CD8-positive, alpha-beta memory T cell (primary cell): ENCODE data around the gene AGFG1. TPM values are rescaled to one million over a fixed set of nuclear protein-coding genes. Genes with fewer than 3 reads are reported as not detected.

ENCODE experiments used
- CTCF ChIA-PET: fragments of 350-600 bp; sonication (Branson Sonifier 250); formaldehyde crosslinking; loops from one replicate; lab custom pipeline; 2021; ENCODE audit warnings: antibody characterized with exemption; lab: Charles Lee
- POLR2A ChIA-PET: fragments of 350-600 bp; sonication (Branson Sonifier 250); formaldehyde crosslinking; loops from one replicate; lab custom pipeline; 2021; ENCODE audit warnings: antibody characterized with exemption; lab: Charles Lee
- DNase-seq, 5 donors: peaks; one replicate each; pipeline versions ENCODE4 v3.0.0 to v3.0.0-alpha.2; 2020 to 2022; ENCODE audit warnings: mixed read lengths in 1 of 5
- H3K27ac ChIP-seq: one replicate; pipeline ENCODE4 v1.7.0; 2013; ENCODE audit warnings: low read depth, mild to moderate bottlenecking, low read length, moderate library complexity
- H3K27me3 ChIP-seq: 2 replicates; pipeline ENCODE4 v1.7.0; 2013; ENCODE audit warnings: low read length, mild to moderate bottlenecking; ENCODE audit not compliant: insufficient read depth, poor library complexity, severe bottlenecking
- H3K36me3 ChIP-seq: 2 replicates; pipeline ENCODE4 v1.7.0; 2013; ENCODE audit warnings: mild to moderate bottlenecking, low read length, moderate library complexity; ENCODE audit not compliant: insufficient read depth
- H3K4me1 ChIP-seq: 2 replicates; pipeline ENCODE4 v1.7.0; 2013; ENCODE audit warnings: mild to moderate bottlenecking, low read length, moderate library complexity; ENCODE audit not compliant: insufficient read depth
- H3K4me3 ChIP-seq: 2 replicates; pipeline ENCODE4 v1.7.0; 2013; ENCODE audit warnings: mild to moderate bottlenecking, low read length
- H3K9me3 ChIP-seq: 2 replicates; pipeline ENCODE4 v1.7.0; 2013; ENCODE audit warnings: mild to moderate bottlenecking, low read length
- H3K27ac Mint-ChIP-seq, 8 donors: one replicate each; pipeline ENCODE4 v1.8.0; 2020 to 2021; ENCODE audit warnings: mixed read lengths in 8 of 8, mild to moderate bottlenecking in 6 of 8, inconsistent platforms in 3 of 8, moderate library complexity in 3 of 8
- H3K27me3 Mint-ChIP-seq, 2 donors: one replicate each; pipeline ENCODE4 v1.8.0; 2020 to 2021; ENCODE audit warnings: mixed read lengths in 2 of 2, mild to moderate bottlenecking in 1 of 2, moderate library complexity in 1 of 2
- H3K36me3 Mint-ChIP-seq, 3 donors: one replicate each; pipeline ENCODE4 v1.8.0; 2020 to 2021; ENCODE audit warnings: mixed read lengths in 3 of 3, inconsistent platforms in 1 of 3, mild to moderate bottlenecking in 1 of 3
- H3K4me1 Mint-ChIP-seq, 3 donors: one replicate each; pipeline ENCODE4 v1.8.0; 2020 to 2021; ENCODE audit warnings: mixed read lengths in 3 of 3, inconsistent platforms in 1 of 3, mild to moderate bottlenecking in 1 of 3
- H3K4me3 Mint-ChIP-seq, 7 donors: one replicate each; pipeline ENCODE4 v1.8.0; 2020 to 2021; ENCODE audit warnings: mixed read lengths in 7 of 7, mild to moderate bottlenecking in 6 of 7, moderate library complexity in 4 of 7, inconsistent platforms in 2 of 7
- H3K9me3 Mint-ChIP-seq, 5 donors: one replicate each; pipeline ENCODE4 v1.8.0; 2020 to 2022; ENCODE audit warnings: mixed read lengths in 5 of 5, mild to moderate bottlenecking in 3 of 5, moderate library complexity in 2 of 5, inconsistent platforms in 1 of 5
- polyA plus RNA-seq: library from polyadenylated mRNA; unstranded; fragments of 300-500 nt; fragmentation: Illumina TruSeq; gene quantifications from one replicate; pipeline ENCODE4 v1.2.3, GENCODE V29; 2021
- total RNA-seq, 2 experiments: library from RNA; stranded (reverse); gene quantifications; one replicate each; pipeline ENCODE4 v1.2.3, GENCODE V29; 2021

The AGFG1 gene
- total and polyA plus RNA-seq, 3 experiments from 2014 or later = 31.6 to 141 (median 139) TPM

GRCh38 chr2:227462972-227463931 lies 8.7 kb upstream of the AGFG1 start:
- POLR2A ChIA-PET = no interaction called here

GRCh38 chr2:227464361-227464760 lies 7.6 kb upstream of the AGFG1 start:
- no peaks in the 10 kb centered on the region for H3K36me3 Mint-ChIP-seq
- peak in 1 of 5 donors; percentile 41 for DNase-seq
- ChIA-PET POLR2A (interaction anchor here (0.9 kb wide), 1 partner anchor 9 kb away, joined by 3 read pairs; no protein-coding TSS in a partner anchor), CTCF (interaction anchor here (1.3 kb wide), 1 partner anchor 9 kb away, joined by 3 read pairs; no protein-coding TSS in a partner anchor)
- peaks cover 43 to 66% (median 63%) of the 10 kb centered on the region in 3 donors for H3K4me1 Mint-ChIP-seq
- Histone ChIP-seq H3K4me1 (peaks cover 76% of the 10 kb centered on the region), H3K4me3 (no peak overlapping the region), H3K36me3 (no peaks in the 10 kb centered on the region), H3K9me3 (no peaks in the 10 kb centered on the region), H3K27me3 (no peaks in the 10 kb centered on the region), H3K27ac (no peak overlapping the region)
- peak overlapping the region in 6 of 7 donors; percentile 12 to 57 (median 33) for H3K4me3 Mint-ChIP-seq
- peaks cover 0 to 10% of the 10 kb centered on the region in 2 donors for H3K27me3 Mint-ChIP-seq
- H3K9me3 Mint-ChIP-seq = no peaks in the 10 kb centered on the region
- peak overlapping the region in 6 of 8 donors; percentile 38 to 87 (median 60) for H3K27ac Mint-ChIP-seq

More at GRCh38 chr2:227462972-227463931, 8.7 kb upstream of the AGFG1 start:
- Mint-ChIP-seq H3K36me3 (no peaks in the 10 kb centered on the region), H3K27me3 (peaks cover 0 to 7% of the 10 kb centered on the region in 2 donors), H3K27ac (peak overlapping the region in 5 of 8 donors; percentile 13 to 68 (median 32)), H3K4me3 (peak overlapping the region in 3 of 7 donors; percentile 4 to 38 (median 36)), H3K9me3 (no peaks in the 10 kb centered on the region), H3K4me1 (peaks cover 47 to 68% (median 68%) of the 10 kb centered on the region in 3 donors)
- CTCF ChIA-PET = interaction anchor here (1.3 kb wide), 1 partner anchor 10 kb away, joined by 3 read pairs; no protein-coding TSS in a partner anchor
- H3K4me1 ChIP-seq = peaks cover 76% of the 10 kb centered on the region
- no peaks in the 10 kb centered on the region for H3K9me3 ChIP-seq
- H3K4me3 ChIP-seq = no peak overlapping the region
- DNase-seq = no peak
- H3K27ac ChIP-seq = no peak overlapping the region
- no peaks in the 10 kb centered on the region for H3K27me3 ChIP-seq
- H3K36me3 ChIP-seq = no peaks in the 10 kb centered on the region

DNA sequence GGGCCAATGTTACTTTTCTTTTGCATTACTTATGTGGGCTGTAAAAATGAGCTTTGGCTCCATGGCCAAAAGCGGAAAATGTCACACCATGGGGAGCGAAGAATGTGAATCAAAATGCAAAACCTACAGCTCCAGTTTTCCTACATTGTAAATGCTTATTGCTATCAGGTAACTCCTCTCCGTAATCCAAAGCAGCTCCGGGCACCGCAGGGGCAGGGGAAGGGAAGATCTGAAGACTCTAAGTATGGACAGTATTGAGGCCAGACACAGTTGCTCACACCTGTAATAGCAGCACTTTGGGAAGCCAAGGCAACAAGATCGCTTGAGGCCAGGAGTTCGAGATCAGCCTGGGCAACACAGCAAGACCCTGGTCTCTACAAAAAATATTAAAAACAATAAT lies 7.1 kb upstream of the AGFG1 start:
- no peaks in the 10 kb centered on the region for H3K36me3 ChIP-seq
- H3K4me3 ChIP-seq = no peak overlapping the region
- peak overlapping the region; percentile 12 to 59 (median 34) for H3K4me3 Mint-ChIP-seq
- H3K36me3 Mint-ChIP-seq = no peaks in the 10 kb centered on the region
- peaks cover 74% of the 10 kb centered on the region for H3K4me1 ChIP-seq
- peaks cover 0 to 10% of the 10 kb centered on the region in 2 donors for H3K27me3 Mint-ChIP-seq
- H3K9me3 Mint-ChIP-seq = no peaks in the 10 kb centered on the region
- peak overlapping the region in 6 of 8 donors; percentile 38 to 87 (median 64) for H3K27ac Mint-ChIP-seq
- CTCF ChIA-PET = interaction anchor here (1.3 kb wide), 1 partner anchor 8 kb away, joined by 3 read pairs; no protein-coding TSS in a partner anchor
- no peak overlapping the region for H3K27ac ChIP-seq
- peaks cover 42 to 63% (median 60%) of the 10 kb centered on the region in 3 donors for H3K4me1 Mint-ChIP-seq
- no peak for DNase-seq
- H3K27me3 ChIP-seq = no peaks in the 10 kb centered on the region
- POLR2A ChIA-PET = interaction anchor here (0.9 kb wide), 1 partner anchor 8 kb away, joined by 3 read pairs; no protein-coding TSS in a partner anchor
- no peaks in the 10 kb centered on the region for H3K9me3 ChIP-seq

GRCh38 chr2:227466887-227467600 lies 4.9 kb upstream of the AGFG1 start:
- H3K4me1 ChIP-seq = peaks cover 63% of the 10 kb centered on the region
- ChIA-PET CTCF (interaction anchor here (0.8 to 1.5 kb wide), 4 partner anchors 9 to 299 kb away, joined by 3 read pairs; no protein-coding TSS in a partner anchor), POLR2A (no interaction called here)
- peak overlapping the region; percentile 33 for H3K27ac ChIP-seq
- peak overlapping the region in 1 of 8 donors; percentile 50 for H3K27ac Mint-ChIP-seq
- H3K36me3 Mint-ChIP-seq = no peaks in the 10 kb centered on the region
- no peaks in the 10 kb centered on the region for H3K27me3 ChIP-seq
- H3K4me3 ChIP-seq = no peak overlapping the region
- peaks cover 0 to 9% of the 10 kb centered on the region in 2 donors for H3K27me3 Mint-ChIP-seq
- H3K4me1 Mint-ChIP-seq = peaks cover 28 to 49% (median 45%) of the 10 kb centered on the region in 3 donors
- H3K4me3 Mint-ChIP-seq = peak overlapping the region in 2 of 7 donors; percentile 21 to 44
- DNase-seq = no peak
- H3K9me3 ChIP-seq = no peaks in the 10 kb centered on the region
- no peaks in the 10 kb centered on the region for H3K9me3 Mint-ChIP-seq
- no peaks in the 10 kb centered on the region for H3K36me3 ChIP-seq

DNA sequence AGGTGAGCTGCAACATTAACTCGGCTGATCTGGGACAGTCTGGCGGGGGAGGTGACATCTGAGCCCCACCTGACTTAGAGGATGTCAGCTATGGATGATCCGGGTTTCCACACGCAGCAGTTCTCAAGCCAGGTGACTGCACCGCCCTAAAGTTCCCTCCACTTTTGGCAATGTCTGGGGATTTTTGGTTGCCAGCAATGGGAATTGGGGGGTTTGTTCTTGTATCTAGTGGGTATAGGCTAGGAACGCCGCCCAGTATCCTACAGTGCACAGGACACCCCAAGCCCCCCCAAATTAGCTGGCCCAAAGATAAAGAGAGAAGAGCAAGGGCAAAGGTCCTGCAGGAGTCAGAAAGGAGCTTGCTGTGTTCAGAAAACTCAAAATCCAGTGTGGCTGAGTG lies 544 bp upstream of the AGFG1 start:
- no peaks in the 10 kb centered on the region for H3K36me3 ChIP-seq
- POLR2A ChIA-PET = no interaction called here
- no peaks in the 10 kb centered on the region for H3K27me3 ChIP-seq
- CTCF ChIA-PET = interaction anchor here (1.0 kb wide), 2 partner anchors 14 to 295 kb away, joined by 3 to 4 read pairs; no protein-coding TSS in a partner anchor
- H3K9me3 ChIP-seq = no peaks in the 10 kb centered on the region
- peaks cover 0 to 4% (median 0%) of the 10 kb centered on the region in 3 donors for H3K36me3 Mint-ChIP-seq
- H3K4me3 Mint-ChIP-seq = peak overlapping the region; percentile 49 to 99 (median 80)
- no peaks in the 10 kb centered on the region for H3K9me3 Mint-ChIP-seq
- peaks cover 0 to 4% of the 10 kb centered on the region in 2 donors for H3K27me3 Mint-ChIP-seq
- H3K27ac ChIP-seq = no peak overlapping the region
- no peak for DNase-seq
- no peak overlapping the region for H3K4me3 ChIP-seq
- H3K27ac Mint-ChIP-seq = peak overlapping the region in 5 of 8 donors; percentile 11 to 89 (median 59)
- H3K4me1 ChIP-seq = peaks cover 51% of the 10 kb centered on the region
- H3K4me1 Mint-ChIP-seq = peaks cover 32 to 51% (median 43%) of the 10 kb centered on the region in 3 donors

GRCh38 chr2:227472265-227473121 lies 537 bp downstream of the AGFG1 start:
- Mint-ChIP-seq H3K4me1 (peaks cover 36 to 52% (median 48%) of the 10 kb centered on the region in 3 donors), H3K9me3 (no peaks in the 10 kb centered on the region), H3K36me3 (peaks cover 0 to 4% (median 0%) of the 10 kb centered on the region in 3 donors), H3K27me3 (peaks cover 0 to 4% of the 10 kb centered on the region in 2 donors), H3K27ac (peak overlapping the region in 7 of 8 donors; percentile 52 to 96 (median 82)), H3K4me3 (peak overlapping the region; percentile 87 to 99 (median 93))
- H3K4me1 ChIP-seq = peaks cover 40% of the 10 kb centered on the region
- H3K4me3 ChIP-seq = peak overlapping the region; percentile 39
- DNase-seq = peak; percentile 34 to 70 (median 41)
- no peaks in the 10 kb centered on the region for H3K27me3 ChIP-seq
- POLR2A ChIA-PET = interaction anchor here (0.6 to 1.1 kb wide), 2 partner anchors 8 to 385 kb away, joined by 3 to 13 read pairs; no protein-coding TSS in a partner anchor
- H3K9me3 ChIP-seq = no peaks in the 10 kb centered on the region
- no peaks in the 10 kb centered on the region for H3K36me3 ChIP-seq
- CTCF ChIA-PET = interaction anchor here (1.1 to 1.2 kb wide), 2 partner anchors 8 to 28 kb away, joined by 3 read pairs; no protein-coding TSS in a partner anchor
- no peak overlapping the region for H3K27ac ChIP-seq
